AG09309 (cell line): ENCODE data around the gene LAD1.
A peak's percentile ranks its signal among the peaks of the same experiment; 100 is the strongest.

ENCODE experiments used
- DNase-seq: peaks from one replicate; pipeline ENCODE4 v3.0.0-alpha.2; 2010; ENCODE audit warnings: low read depth
- H3K4me3 ChIP-seq: 2 replicates; pipeline ENCODE4 v1.5.1; 2011; ENCODE audit warnings: mild to moderate bottlenecking, low read depth, low read length, moderate library complexity; ENCODE audit not compliant: control insufficient read depth
- CTCF ChIP-seq: IDR thresholded peaks from 2 replicates; pipeline ENCODE4 v1.5.1; 2011; ENCODE audit warnings: mild to moderate bottlenecking, low read depth, low read length, inconsistent platforms; ENCODE audit not compliant: insufficient read depth, control insufficient read depth; ENCODE audit errors: missing control alignments

LAD1 gene

GRCh38 chr1:201379733-201380242 is 19.3 kb downstream of the LAD1 start:
- TF ChIP-seq CTCF: no peak
- no peak overlapping the region for H3K4me3 ChIP-seq
- no peak for DNase-seq

GRCh38 chr1:201378804-201379203 is 20.3 kb downstream of the LAD1 start:
- no peak for TF ChIP-seq CTCF
- H3K4me3 ChIP-seq: no peak overlapping the region
- no peak for DNase-seq

DNA sequence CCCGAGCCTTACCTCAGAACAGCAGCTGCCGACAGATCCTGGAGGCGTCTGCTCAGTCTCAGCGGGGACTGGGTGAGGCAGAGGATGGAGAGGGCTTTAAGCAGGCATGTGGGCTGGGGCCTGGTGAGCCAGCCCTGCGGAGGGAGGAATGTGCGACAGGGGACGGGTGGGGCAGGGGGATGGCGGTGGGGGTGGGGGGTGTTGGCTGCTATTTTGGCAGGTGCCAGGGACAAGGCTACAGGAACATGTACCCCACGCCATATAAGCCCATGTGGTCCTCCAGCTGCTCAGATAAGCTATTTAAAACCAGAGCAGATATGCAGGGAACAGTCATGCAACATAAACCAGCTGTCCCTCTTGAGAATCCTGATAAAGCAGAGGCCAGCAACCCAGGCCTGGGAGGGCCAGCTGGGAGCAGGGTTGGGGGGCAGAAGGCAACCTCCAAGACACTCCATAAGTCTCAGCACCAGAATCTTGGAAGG is 21.5 kb downstream of the LAD1 start, which contains the start of gene TNNT2:
Gene TNNT2 (minus strand): TSS at position 70 of the 482 bp plus-strand sequence. CDS start 4,426 bp downstream, outside the sequence.
- no peak for DNase-seq
- H3K4me3 ChIP-seq: no peak within 1 kb of the TSS

GRCh38 chr1:201376464-201377374 is 22.4 kb downstream of the LAD1 start:
- TF ChIP-seq CTCF: peak; percentile 54
- no peak for DNase-seq
- H3K4me3 ChIP-seq: no peak overlapping the region

More for the DNA sequence above, 21.5 kb downstream of the LAD1 start, which contains the start of gene TNNT2:
- TF ChIP-seq CTCF: no peak

DNA sequence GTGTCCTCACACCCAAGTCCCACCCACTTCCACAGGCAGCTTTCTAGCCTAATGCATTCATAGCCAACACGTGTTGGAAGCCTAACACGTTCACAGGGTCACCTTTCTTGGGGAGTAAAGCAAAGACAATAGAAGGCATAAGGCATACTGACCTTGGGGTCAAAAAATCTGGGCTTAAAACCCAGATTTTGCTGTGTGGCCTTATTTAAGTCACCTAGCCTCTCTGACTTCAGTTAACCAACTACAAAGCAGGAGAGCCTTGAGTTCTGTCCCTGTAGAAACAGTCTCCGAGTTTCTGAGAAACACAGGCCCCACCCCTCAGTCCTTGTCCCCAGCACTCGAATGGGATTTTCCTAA is 23.0 kb downstream of the LAD1 start:
- no peak for DNase-seq
- TF ChIP-seq CTCF: no peak
- no peak overlapping the region for H3K4me3 ChIP-seq

- no peak for DNase-seq
- H3K4me3 ChIP-seq: no peak overlapping the region
- TF ChIP-seq CTCF: no peak
Observed at GRCh38 chr1:201375169-201375568, 24.0 kb downstream of the LAD1 start.
